OCI-LY1 (cell line): ENCODE data around the gene KCNT1.

Source experiments
- H2AFZ ChIP-seq: fragments of 200-600 bp; sonication (generic), shearing (Covaris generic); 2 replicates; pipeline ENCODE4 v1.6.0; 2014; ENCODE audit warnings: antibody characterized with exemption, mild to moderate bottlenecking, low read length
- H3F3A ChIP-seq: fragments of 200-600 bp; sonication (generic), shearing (Covaris generic); 2 replicates; pipeline ENCODE4 v1.6.0; 2014; ENCODE audit warnings: mild to moderate bottlenecking, antibody characterized with exemption, low read length, moderate library complexity; ENCODE audit not compliant: insufficient read depth
- H3K27ac ChIP-seq: fragments of 200-600 bp; sonication (generic); 2 replicates; pipeline ENCODE4 v1.5.1; 2014; ENCODE audit warnings: low read length, mixed run types, mild to moderate bottlenecking, low read depth; ENCODE audit not compliant: poor library complexity, severe bottlenecking
- H3K27me3 ChIP-seq: fragments of 200-600 bp; sonication (generic); 2 replicates; pipeline ENCODE4 v1.6.0; 2014; ENCODE audit warnings: antibody characterized with exemption, mild to moderate bottlenecking, low read length, moderate library complexity; ENCODE audit not compliant: insufficient read depth
- H3K36me3 ChIP-seq: fragments of 200-600 bp; sonication (generic); 2 replicates; pipeline ENCODE4 v1.6.1; 2014; ENCODE audit warnings: mild to moderate bottlenecking, antibody characterized with exemption, low read length, moderate library complexity, mixed read lengths; ENCODE audit not compliant: insufficient read depth
- H3K4me1 ChIP-seq: fragments of 200-600 bp; sonication (generic); 2 replicates; pipeline ENCODE4 v1.5.1; 2014; ENCODE audit warnings: mild to moderate bottlenecking, low read length, moderate library complexity; ENCODE audit not compliant: insufficient read depth, severe bottlenecking
- H3K4me2 ChIP-seq: fragments of 200-600 bp; sonication (generic), shearing (Covaris generic); 2 replicates; pipeline ENCODE4 v1.6.1; 2014; ENCODE audit warnings: low read length
- H3K4me3 ChIP-seq: fragments of 200-600 bp; sonication (generic); 2 replicates; pipeline ENCODE4 v1.5.1; 2014; ENCODE audit warnings: low read length, low read depth, mild to moderate bottlenecking, mixed read lengths; ENCODE audit not compliant: poor library complexity, severe bottlenecking
- H3K79me2 ChIP-seq: fragments of 200-600 bp; shearing (Covaris generic); 2 replicates; pipeline ENCODE4 v1.6.1; 2016; ENCODE audit warnings: mixed run types, low read length, mixed read lengths; ENCODE audit not compliant: insufficient read depth
- H3K9ac ChIP-seq: fragments of 200-600 bp; sonication (generic), shearing (Covaris generic); 2 replicates; pipeline ENCODE4 v1.6.1; 2014; ENCODE audit warnings: mild to moderate bottlenecking, low read length, mixed read lengths
- H3K9me2 ChIP-seq: fragments of 200-600 bp; sonication (generic), shearing (Covaris generic); 2 replicates; pipeline ENCODE4 v1.6.1; 2014; ENCODE audit warnings: low read depth, mild to moderate bottlenecking, low read length, mixed read lengths
- H3K9me3 ChIP-seq: fragments of 200-600 bp; shearing (Covaris generic); 2 replicates; pipeline ENCODE4 v1.6.1; 2014; ENCODE audit warnings: low read length, mixed read lengths
- H4K20me1 ChIP-seq: fragments of 200-600 bp; sonication (generic), shearing (Covaris generic); 2 replicates; pipeline ENCODE4 v1.6.0; 2016; ENCODE audit warnings: mild to moderate bottlenecking, low read length; ENCODE audit not compliant: insufficient read depth
- CTCF ChIP-seq: fragments of 200-600 bp; sonication (generic), shearing (Covaris generic); IDR thresholded peaks from 2 replicates; pipeline ENCODE4 v1.5.1; 2017; ENCODE audit warnings: mild to moderate bottlenecking, antibody characterized with exemption, low read length, moderate library complexity, mixed read lengths
- EZH2 ChIP-seq: fragments of 200-600 bp; sonication (generic), shearing (Covaris generic); IDR thresholded peaks from 2 replicates; pipeline ENCODE4 v1.8.0; 2017; ENCODE audit warnings: borderline replicate concordance, mixed run types, mild to moderate bottlenecking, antibody characterized with exemption, low read length, moderate library complexity, mixed read lengths

The KCNT1 gene

GRCh38 chr9:135773530-135774238 is 71.7 kb downstream of the KCNT1 start:
- TF ChIP-seq CTCF: no peak
- TF ChIP-seq EZH2: no peak

GRCh38 chr9:135774239-135774747 is 72.3 kb downstream of the KCNT1 start:
- H3K9me3 ChIP-seq: no peaks in the 10 kb centered on the region
- H3K27me3 ChIP-seq: no peaks in the 10 kb centered on the region

More at GRCh38 chr9:135773530-135774238, 71.7 kb downstream of the KCNT1 start:
- Histone ChIP-seq H3K4me1 (no peaks in the 10 kb centered on the region), H3K27ac (no peak overlapping the region), H3K79me2 (no peaks in the 10 kb centered on the region), H3K4me3 (no peak overlapping the region), H4K20me1 (no peaks in the 10 kb centered on the region), H3F3A (no peaks in the 10 kb centered on the region), H3K4me2 (no peak overlapping the region), H3K9ac (no peak overlapping the region), H3K27me3 (no peaks in the 10 kb centered on the region), H3K36me3 (no peaks in the 10 kb centered on the region), H3K9me3 (no peaks in the 10 kb centered on the region), H2AFZ (no peak overlapping the region), H3K9me2 (no peaks in the 10 kb centered on the region)

GRCh38 chr9:135774794-135775525 is 73.0 kb downstream of the KCNT1 start:
- Histone ChIP-seq H3K4me2 (no peak overlapping the region), H4K20me1 (no peaks in the 10 kb centered on the region), H3F3A (no peaks in the 10 kb centered on the region), H3K4me3 (no peak overlapping the region), H3K9me2 (no peaks in the 10 kb centered on the region), H3K9me3 (no peaks in the 10 kb centered on the region), H3K27me3 (no peaks in the 10 kb centered on the region), H3K27ac (no peak overlapping the region), H3K79me2 (no peaks in the 10 kb centered on the region), H3K36me3 (no peaks in the 10 kb centered on the region), H2AFZ (no peak overlapping the region), H3K4me1 (no peaks in the 10 kb centered on the region), H3K9ac (no peak overlapping the region)
- no peak for TF ChIP-seq EZH2
- TF ChIP-seq CTCF: no peak

More at GRCh38 chr9:135774239-135774747, 72.3 kb downstream of the KCNT1 start:
- no peaks in the 10 kb centered on the region for H3K9me2 ChIP-seq
- no peaks in the 10 kb centered on the region for H3F3A ChIP-seq
- no peaks in the 10 kb centered on the region for H3K79me2 ChIP-seq
- no peaks in the 10 kb centered on the region for H3K36me3 ChIP-seq
- no peak overlapping the region for H3K9ac ChIP-seq
- H3K4me3 ChIP-seq: no peak overlapping the region
- no peak overlapping the region for H3K4me2 ChIP-seq
- no peaks in the 10 kb centered on the region for H3K4me1 ChIP-seq
- TF ChIP-seq CTCF (no peak), EZH2 (no peak)
- no peaks in the 10 kb centered on the region for H4K20me1 ChIP-seq
- H3K27ac ChIP-seq: no peak overlapping the region
- no peak overlapping the region for H2AFZ ChIP-seq
